Trophoblast cell (in vitro differentiated cells and primary cell): ENCODE results near the gene NFX1.
"Not testable (repeated sequence)": the region's sequence is repeated elsewhere in the genome, so short reads cannot be mapped to it uniquely, and the experiment has no call there.

Source experiments
- DNase-seq, 2 donors: peaks; one replicate each; pipeline ENCODE4 v3.0.0-alpha.2; 2016
- H2AFZ ChIP-seq: 2 replicates; pipeline ENCODE4 v1.6.1; 2013; ENCODE audit warnings: low read length, moderate library complexity, mild to moderate bottlenecking; ENCODE audit not compliant: insufficient read depth, poor library complexity
- H2AK5ac ChIP-seq: 2 replicates; pipeline ENCODE4 v1.6.1; 2013; ENCODE audit warnings: mild to moderate bottlenecking, low read length
- H2BK120ac ChIP-seq: 2 replicates; pipeline ENCODE4 v1.6.1; 2013; ENCODE audit warnings: low read length, mild to moderate bottlenecking, moderate library complexity; ENCODE audit not compliant: insufficient read depth, poor library complexity
- H2BK12ac ChIP-seq: 2 replicates; pipeline ENCODE4 v1.6.1; 2013; ENCODE audit warnings: mild to moderate bottlenecking, low read length, moderate library complexity
- H2BK5ac ChIP-seq: 2 replicates; pipeline ENCODE4 v1.6.1; 2013; ENCODE audit warnings: low read length, low read depth, moderate library complexity, mild to moderate bottlenecking; ENCODE audit not compliant: poor library complexity
- H3K14ac ChIP-seq: 2 replicates; pipeline ENCODE4 v1.6.1; 2013; ENCODE audit warnings: mild to moderate bottlenecking, low read length
- H3K18ac ChIP-seq: 2 replicates; pipeline ENCODE4 v1.6.1; 2013; ENCODE audit warnings: mild to moderate bottlenecking, low read length
- H3K23ac ChIP-seq: 2 replicates; pipeline ENCODE4 v1.6.1; 2013; ENCODE audit warnings: low read length
- H3K27ac ChIP-seq: 2 replicates; pipeline ENCODE4 v1.5.1; 2013; ENCODE audit warnings: low read depth, mild to moderate bottlenecking, inconsistent platforms, low read length, moderate library complexity
- H3K27me3 ChIP-seq: 2 replicates; pipeline ENCODE4 v1.6.1; 2013; ENCODE audit warnings: inconsistent platforms, mild to moderate bottlenecking, low read length, moderate library complexity; ENCODE audit not compliant: insufficient read depth
- H3K36me3 ChIP-seq, 2 experiments: 1 replicate in 1 of 2; 2 replicates in 1 of 2; pipeline ENCODE4 v1.6.1; 2013; ENCODE audit warnings: low read length in 2 of 2, mild to moderate bottlenecking in 2 of 2, moderate library complexity in 1 of 2; ENCODE audit not compliant: insufficient read depth in 2 of 2, control insufficient read depth in 1 of 2
- H3K4ac ChIP-seq: 2 replicates; pipeline ENCODE4 v1.6.1; 2013; ENCODE audit warnings: low read depth, mild to moderate bottlenecking, low read length, moderate library complexity
- H3K4me1 ChIP-seq, 2 experiments: 1 replicate in 1 of 2; 2 replicates in 1 of 2; pipeline ENCODE4 v1.6.1; 2013; ENCODE audit warnings: low read length in 2 of 2, mild to moderate bottlenecking in 2 of 2, moderate library complexity in 1 of 2; ENCODE audit not compliant: insufficient read depth in 2 of 2, control insufficient read depth in 1 of 2
- H3K4me2 ChIP-seq: 2 replicates; pipeline ENCODE4 v1.6.1; 2013; ENCODE audit warnings: inconsistent platforms, mild to moderate bottlenecking, low read length, moderate library complexity
- H3K4me3 ChIP-seq: 2 replicates; pipeline ENCODE4 v1.5.1; 2013; ENCODE audit warnings: mild to moderate bottlenecking, low read depth, low read length, inconsistent platforms
- H3K79me1 ChIP-seq: one replicate; pipeline ENCODE4 v1.6.1; 2013; ENCODE audit warnings: low read length
- H3K79me2 ChIP-seq: 2 replicates; pipeline ENCODE4 v1.6.1; 2013; ENCODE audit warnings: low read length, mild to moderate bottlenecking; ENCODE audit not compliant: control insufficient read depth, insufficient read depth, poor library complexity
- H3K9ac ChIP-seq: 2 replicates; pipeline ENCODE4 v1.6.1; 2013; ENCODE audit warnings: mild to moderate bottlenecking, low read length
- H3K9me3 ChIP-seq: 2 replicates; pipeline ENCODE4 v1.6.1; 2013; ENCODE audit warnings: low read depth, mild to moderate bottlenecking, control low read depth, inconsistent platforms, low read length; ENCODE audit not compliant: insufficient read depth
- H4K12ac ChIP-seq: 2 replicates; pipeline ENCODE4 v1.6.1; 2013; ENCODE audit warnings: low read depth, mild to moderate bottlenecking, low read length, moderate library complexity
- H4K8ac ChIP-seq: 2 replicates; pipeline ENCODE4 v1.6.1; 2013; ENCODE audit warnings: low read depth, mild to moderate bottlenecking, low read length, moderate library complexity
- H4K91ac ChIP-seq: one replicate; pipeline ENCODE4 v1.6.1; 2013; ENCODE audit warnings: low read depth, mild to moderate bottlenecking, low read length, moderate library complexity
- WGBS: extraction: QIAGEN DNeasy Blood & Tissue Kit; methylation state at CpG from one replicate; pipeline ENCODE4 v1.1.7; 2013; ENCODE audit warnings: missing lambda C conversion rate; ENCODE audit not compliant: insufficient read length, insufficient coverage; ENCODE audit errors: extremely low coverage; 5-methylcytosine and 5-hydroxymethylcytosine counted together

NFX1 gene

GRCh38 chr9:33329979-33330378 lies 39.7 kb downstream of the NFX1 start:
- Histone ChIP-seq H2BK120ac (no peak overlapping the region), H3K4me1 (no peaks in the 10 kb centered on the region), H3K9me3 (no peaks in the 10 kb centered on the region), H3K4me3 (no peak overlapping the region), H3K27me3 (no peaks in the 10 kb centered on the region), H2AFZ (no peak overlapping the region), H4K8ac (no peak overlapping the region), H2BK5ac (no peak overlapping the region), H3K79me1 (no peaks in the 10 kb centered on the region), H2AK5ac (no peak overlapping the region), H3K18ac (no peak overlapping the region), H3K23ac (no peak overlapping the region), H3K4me2 (no peak overlapping the region), H4K91ac (no peak overlapping the region), H3K4ac (no peak overlapping the region), H2BK12ac (no peak overlapping the region), H3K14ac (no peak overlapping the region), H3K36me3 (peaks cover 11 to 24% of the 10 kb centered on the region in 2 experiments), H3K9ac (no peak overlapping the region), H3K27ac (no peak overlapping the region), H4K12ac (no peak overlapping the region), H3K79me2 (no peaks in the 10 kb centered on the region)
- DNase-seq: no peak
- no CpG with 5 or more reads among the region's 5 CpGs for WGBS

- no peak overlapping the region for H4K91ac ChIP-seq
- no CpG with 5 or more reads among the region's 3 CpGs for WGBS
- H3K23ac ChIP-seq: no peak overlapping the region
- no peak overlapping the region for H2BK12ac ChIP-seq
- H3K27ac ChIP-seq: no peak overlapping the region
- H3K9ac ChIP-seq: no peak overlapping the region
- no peak overlapping the region for H2BK120ac ChIP-seq
- no peak overlapping the region for H3K18ac ChIP-seq
- H3K4me1 ChIP-seq: no peaks in the 10 kb centered on the region
- no peak overlapping the region for H2BK5ac ChIP-seq
- H3K4me3 ChIP-seq: no peak overlapping the region
- no peak overlapping the region for H3K14ac ChIP-seq
- H2AFZ ChIP-seq: no peak overlapping the region
- H3K4ac ChIP-seq: no peak overlapping the region
- no peaks in the 10 kb centered on the region for H3K79me1 ChIP-seq
- no peaks in the 10 kb centered on the region for H3K79me2 ChIP-seq
- no peaks in the 10 kb centered on the region for H3K9me3 ChIP-seq
- H4K12ac ChIP-seq: no peak overlapping the region
- no peak for DNase-seq
- no peak overlapping the region for H4K8ac ChIP-seq
- no peak overlapping the region for H2AK5ac ChIP-seq
- peaks cover 11 to 23% of the 10 kb centered on the region in 2 experiments for H3K36me3 ChIP-seq
- H3K27me3 ChIP-seq: no peaks in the 10 kb centered on the region
- H3K4me2 ChIP-seq: no peak overlapping the region
These were observed 41.1 kb downstream of the NFX1 start for GRCh38 chr9:33331377-33331891.

- no peak overlapping the region for H4K91ac ChIP-seq
- H2AK5ac ChIP-seq: no peak overlapping the region
- H3K4me2 ChIP-seq: no peak overlapping the region
- H3K14ac ChIP-seq: no peak overlapping the region
- H3K18ac ChIP-seq: no peak overlapping the region
- H2BK120ac ChIP-seq: no peak overlapping the region
- H2BK12ac ChIP-seq: no peak overlapping the region
- peaks cover 16 to 26% of the 10 kb centered on the region in 2 experiments for H3K36me3 ChIP-seq
- H2BK5ac ChIP-seq: no peak overlapping the region
- H3K4ac ChIP-seq: no peak overlapping the region
- no peak overlapping the region for H3K27ac ChIP-seq
- no peak overlapping the region for H4K8ac ChIP-seq
- H3K79me2 ChIP-seq: no peaks in the 10 kb centered on the region
- WGBS: no CpG with 5 or more reads among the region's 2 CpGs
- DNase-seq: no peak
- H2AFZ ChIP-seq: no peak overlapping the region
- no peaks in the 10 kb centered on the region for H3K79me1 ChIP-seq
- no peak overlapping the region for H3K4me3 ChIP-seq
- H3K9me3 ChIP-seq: no peaks in the 10 kb centered on the region
- no peaks in the 10 kb centered on the region for H3K27me3 ChIP-seq
- no peak overlapping the region for H4K12ac ChIP-seq
- H3K23ac ChIP-seq: no peak overlapping the region
- no peaks in the 10 kb centered on the region for H3K4me1 ChIP-seq
- no peak overlapping the region for H3K9ac ChIP-seq
These were observed 41.7 kb downstream of the NFX1 start for GRCh38 chr9:33332011-33332410.

GRCh38 chr9:33332956-33333355 lies 42.6 kb downstream of the NFX1 start:
- not testable (repeated sequence) for H3K9ac ChIP-seq, H3K4me3 ChIP-seq, H2BK12ac ChIP-seq, H3K79me1 ChIP-seq, H2AK5ac ChIP-seq, H3K23ac ChIP-seq, DNase-seq, H4K12ac ChIP-seq, H3K79me2 ChIP-seq, H3K18ac ChIP-seq, H3K4me2 ChIP-seq, H2AFZ ChIP-seq, H2BK5ac ChIP-seq, H3K27ac ChIP-seq, H3K4me1 ChIP-seq, H3K14ac ChIP-seq, H2BK120ac ChIP-seq, H3K4ac ChIP-seq, H4K8ac ChIP-seq, H4K91ac ChIP-seq, H3K27me3 ChIP-seq, H3K9me3 ChIP-seq
- no CpG with 5 or more reads among the region's 7 CpGs for WGBS
- H3K36me3 ChIP-seq: peaks cover 18 to 29% of the 10 kb centered on the region in 2 experiments
